ENCODE data around the gene STAC3. TPM values are rescaled to one million over a fixed set of nuclear protein-coding genes. Genes with fewer than 3 reads are reported as not detected.

The STAC3 gene
- total and polyA plus RNA-seq, 9 donors: 0.66 to 2.9 (median 1.8) TPM

GRCh38 chr12:57209916-57210315, 41.1 kb downstream of the STAC3 start:
- 79 to 84% (median 84%) methylated on average over 8 of the region's 8 CpGs for WGBS, 3 donors
- Histone ChIP-seq H3K27me3 (no peaks in the 10 kb centered on the region), H3K36me3 (no peaks in the 10 kb centered on the region), H3K27ac (no peak overlapping the region), H3K4me3 (no peak overlapping the region), H3K9me3 (no peaks in the 10 kb centered on the region), H3K4me1 (ENCODE audit: insufficient read depth) (no peaks in the 10 kb centered on the region)
- DNase-seq: no peak
- intact Hi-C loops (cut with DNase I): no loop called here
- TF ChIP-seq EP300 (IDR thresholded peaks at IDR 0.05) (no peak), CTCF (IDR thresholded peaks at IDR 0.05) (no peak), POLR2A (IDR thresholded peaks at IDR 0.05) (no peak)

- Histone ChIP-seq H3K36me3 (no peaks in the 10 kb centered on the region), H3K4me1 (ENCODE audit: insufficient read depth) (no peaks in the 10 kb centered on the region), H3K4me3 (no peak overlapping the region), H3K27me3 (no peaks in the 10 kb centered on the region), H3K9me3 (no peaks in the 10 kb centered on the region), H3K27ac (no peak overlapping the region)
- 69 to 78% (median 73%) methylated on average over 21 to 22 of the region's 22 CpGs for WGBS, 3 donors
- TF ChIP-seq EP300 (IDR thresholded peaks at IDR 0.05) (no peak), POLR2A (IDR thresholded peaks at IDR 0.05) (no peak), CTCF (IDR thresholded peaks at IDR 0.05) (no peak)
- DNase-seq: no peak
- intact Hi-C loops (cut with DNase I): no loop called here
Observed at GRCh38 chr12:57208631-57209282, 42.2 kb downstream of the STAC3 start.

- no peak for TF ChIP-seq CTCF (IDR thresholded peaks at IDR 0.05)
- no peak for TF ChIP-seq EP300 (IDR thresholded peaks at IDR 0.05)
- TF ChIP-seq POLR2A (IDR thresholded peaks at IDR 0.05): no peak
- H3K27me3 ChIP-seq: no peaks in the 10 kb centered on the region
- H3K27ac ChIP-seq: no peak overlapping the region
- DNase-seq: no peak
- no peaks in the 10 kb centered on the region for H3K4me1 ChIP-seq (ENCODE audit: insufficient read depth)
- no peaks in the 10 kb centered on the region for H3K9me3 ChIP-seq
- intact Hi-C loops (cut with DNase I): no loop called here
- no peak overlapping the region for H3K4me3 ChIP-seq
- 81 to 89% (median 84%) methylated on average over 28 to 29 of the region's 29 CpGs for WGBS, 3 donors
- no peaks in the 10 kb centered on the region for H3K36me3 ChIP-seq
Observed at GRCh38 chr12:57207731-57208630, 43.0 kb downstream of the STAC3 start.

GRCh38 chr12:57205931-57206330, 45.1 kb downstream of the STAC3 start:
- Histone ChIP-seq H3K36me3 (no peaks in the 10 kb centered on the region), H3K4me1 (ENCODE audit: insufficient read depth) (no peaks in the 10 kb centered on the region), H3K4me3 (no peak overlapping the region), H3K27me3 (no peaks in the 10 kb centered on the region), H3K9me3 (no peaks in the 10 kb centered on the region), H3K27ac (no peak overlapping the region)
- no peak for TF ChIP-seq POLR2A (IDR thresholded peaks at IDR 0.05)
- no peak for TF ChIP-seq EP300 (IDR thresholded peaks at IDR 0.05)
- TF ChIP-seq CTCF (IDR thresholded peaks at IDR 0.05): no peak
- 80 to 85% (median 84%) methylated on average over 7 of the region's 7 CpGs for WGBS, 3 donors
- no peak for DNase-seq
- intact Hi-C loops (cut with DNase I): no loop called here
